ENCODE data around the gene GTF2A2.

- TF ChIP-seq CTCF (IDR thresholded peaks at IDR 0.05; ENCODE audit: low read depth, low read length, poor library complexity, severe bottlenecking), result no peak
- TF ChIP-seq EZH2phosphoT487 (IDR thresholded peaks at IDR 0.05; ENCODE audit: borderline replicate concordance, low read length), result no peak
Observed at GRCh38 chr15:59678172-59678571, 20.9 kb upstream of the GTF2A2 start.
